ENCODE results near the gene PTPRA. TPM values are rescaled to one million over a fixed set of nuclear protein-coding genes. Genes with fewer than 3 reads are reported as not detected.
A peak's percentile ranks its signal among the peaks of the same experiment; 100 is the strongest.

The PTPRA gene
- total RNA-seq, 2 experiments from 2014 or later, result 31.7 to 32.7 TPM

- Mint-ChIP-seq H3K36me3 (ENCODE audit: low read depth) (no peaks in the 10 kb centered on the region), H3K4me1 (ENCODE audit: low read depth) (peaks cover 26% of the 10 kb centered on the region), H3K27ac (no peak overlapping the region), H3K9me3 (no peaks in the 10 kb centered on the region), H3K4me3 (peak overlapping the region; percentile 50), H3K27me3 (ENCODE audit: low read depth) (peaks cover 17% of the 10 kb centered on the region)
- intact Hi-C loops (cut with micrococcal nuclease), result loop anchor here (1.0 to 5.0 kb wide), 2 partner anchors 23 to 80 kb away; partner anchors contain the start of genes FASTKD5 and UBOX5
- peak; percentile 49 for DNase-seq
- CTCF ChIA-PET, result interaction anchor here (0.6 to 1.5 kb wide), 10 partner anchors 8 to 250 kb away, joined by 3 to 17 read pairs (median 3); no protein-coding TSS in a partner anchor
Observed at GRCh38 chr20:3077618-3078134, 204.4 kb downstream of the PTPRA start.

DNA sequence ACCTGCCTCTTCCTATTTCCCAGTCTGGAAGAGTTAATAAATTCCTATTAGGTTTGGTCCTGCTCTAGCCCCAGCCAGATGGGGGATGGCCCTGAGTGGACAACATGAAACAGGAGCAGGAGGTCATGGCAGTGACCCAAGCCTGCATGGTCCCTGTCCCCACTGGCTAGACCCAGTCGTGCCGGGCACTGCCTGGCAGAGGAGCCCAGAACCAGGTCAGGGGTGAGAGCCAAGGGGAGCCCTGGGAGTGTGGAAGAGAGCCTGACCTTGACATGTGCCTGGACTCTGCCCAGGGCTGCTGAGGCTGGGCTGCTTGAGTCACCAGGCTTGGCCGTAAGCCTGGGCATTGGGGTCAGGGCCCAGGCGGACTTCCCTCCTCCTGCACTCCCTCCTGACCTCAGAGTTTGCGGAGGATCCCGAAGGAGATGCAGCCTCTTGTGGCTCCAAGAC lies 207.7 kb downstream of the PTPRA start:
- no peaks in the 10 kb centered on the region for H3K9me3 Mint-ChIP-seq
- no peaks in the 10 kb centered on the region for H3K36me3 Mint-ChIP-seq (ENCODE audit: low read depth)
- H3K4me1 Mint-ChIP-seq (ENCODE audit: low read depth), result peaks cover 18% of the 10 kb centered on the region
- H3K27ac Mint-ChIP-seq, result no peak overlapping the region
- intact Hi-C loops (cut with micrococcal nuclease), result no loop called here
- CTCF ChIA-PET, result no interaction called here
- H3K27me3 Mint-ChIP-seq (ENCODE audit: low read depth), result peaks cover 30% of the 10 kb centered on the region
- no peak overlapping the region for H3K4me3 Mint-ChIP-seq
- DNase-seq, result no peak

DNA sequence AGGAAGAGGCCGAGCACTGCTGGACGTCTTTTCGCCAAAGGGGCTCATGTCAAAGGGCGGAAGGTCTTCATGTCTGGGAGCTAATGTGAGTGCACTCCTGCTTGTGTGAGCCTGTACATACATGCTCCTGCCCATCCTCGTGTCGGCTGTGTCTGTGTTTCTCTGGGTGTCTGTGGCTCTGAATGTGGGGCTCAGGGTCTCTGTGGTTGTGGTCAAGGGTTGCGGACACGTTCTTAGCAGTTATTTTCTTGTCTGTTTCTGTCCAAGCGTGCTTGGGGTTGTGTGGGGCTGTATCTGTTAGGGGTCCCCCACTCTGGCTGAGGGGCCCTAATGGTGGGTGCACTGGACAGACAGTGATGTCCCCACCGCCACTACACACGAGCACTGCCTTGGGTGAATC lies 208.4 kb downstream of the PTPRA start:
- H3K9me3 Mint-ChIP-seq, result no peaks in the 10 kb centered on the region
- CTCF ChIA-PET, result no interaction called here
- H3K36me3 Mint-ChIP-seq (ENCODE audit: low read depth), result no peaks in the 10 kb centered on the region
- H3K27ac Mint-ChIP-seq, result no peak overlapping the region
- H3K4me3 Mint-ChIP-seq, result no peak overlapping the region
- H3K4me1 Mint-ChIP-seq (ENCODE audit: low read depth), result peaks cover 18% of the 10 kb centered on the region
- intact Hi-C loops (cut with micrococcal nuclease), result no loop called here
- H3K27me3 Mint-ChIP-seq (ENCODE audit: low read depth), result peaks cover 30% of the 10 kb centered on the region
- no peak for DNase-seq

DNA sequence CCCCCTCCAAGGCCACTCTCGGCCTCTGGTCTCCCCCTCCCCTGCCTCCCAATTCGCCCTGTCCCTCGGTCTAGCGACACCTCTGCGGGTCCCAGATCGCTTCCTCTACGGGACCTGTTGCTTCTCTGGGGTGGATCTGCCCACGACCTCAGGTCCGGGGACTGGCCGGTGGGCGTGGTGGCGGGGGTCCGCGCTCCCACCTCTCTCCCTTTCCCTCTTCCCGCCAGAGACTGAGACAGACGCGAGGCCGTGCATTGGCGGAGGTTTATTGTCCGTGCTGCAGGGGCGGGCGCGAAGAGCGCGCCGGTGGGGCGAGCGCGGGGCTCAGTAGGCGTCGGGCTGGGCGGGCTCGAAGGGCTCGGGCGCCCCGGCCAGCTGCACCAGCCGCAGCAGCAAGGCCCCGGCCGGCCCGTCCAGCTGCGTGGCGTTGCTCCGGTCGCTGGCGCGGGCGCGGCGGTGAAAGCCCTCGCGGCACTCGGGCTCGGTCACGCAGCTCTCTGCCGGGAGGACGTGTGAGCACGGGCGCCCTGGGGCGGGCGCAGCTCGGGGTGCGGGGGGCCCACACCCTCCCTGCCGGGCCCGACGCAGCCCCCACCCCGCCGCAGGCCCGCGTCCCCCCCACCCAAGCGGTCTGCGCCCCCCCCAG lies 209.1 kb downstream of the PTPRA start:
- Mint-ChIP-seq H3K4me1 (ENCODE audit: low read depth) (peaks cover 13% of the 10 kb centered on the region), H3K27ac (no peak overlapping the region), H3K9me3 (no peaks in the 10 kb centered on the region), H3K36me3 (ENCODE audit: low read depth) (no peaks in the 10 kb centered on the region), H3K27me3 (ENCODE audit: low read depth) (peaks cover 30% of the 10 kb centered on the region), H3K4me3 (peak overlapping the region; percentile 49)
- no peak for DNase-seq
- CTCF ChIA-PET, result no interaction called here
- intact Hi-C loops (cut with micrococcal nuclease), result no loop called here

DNA sequence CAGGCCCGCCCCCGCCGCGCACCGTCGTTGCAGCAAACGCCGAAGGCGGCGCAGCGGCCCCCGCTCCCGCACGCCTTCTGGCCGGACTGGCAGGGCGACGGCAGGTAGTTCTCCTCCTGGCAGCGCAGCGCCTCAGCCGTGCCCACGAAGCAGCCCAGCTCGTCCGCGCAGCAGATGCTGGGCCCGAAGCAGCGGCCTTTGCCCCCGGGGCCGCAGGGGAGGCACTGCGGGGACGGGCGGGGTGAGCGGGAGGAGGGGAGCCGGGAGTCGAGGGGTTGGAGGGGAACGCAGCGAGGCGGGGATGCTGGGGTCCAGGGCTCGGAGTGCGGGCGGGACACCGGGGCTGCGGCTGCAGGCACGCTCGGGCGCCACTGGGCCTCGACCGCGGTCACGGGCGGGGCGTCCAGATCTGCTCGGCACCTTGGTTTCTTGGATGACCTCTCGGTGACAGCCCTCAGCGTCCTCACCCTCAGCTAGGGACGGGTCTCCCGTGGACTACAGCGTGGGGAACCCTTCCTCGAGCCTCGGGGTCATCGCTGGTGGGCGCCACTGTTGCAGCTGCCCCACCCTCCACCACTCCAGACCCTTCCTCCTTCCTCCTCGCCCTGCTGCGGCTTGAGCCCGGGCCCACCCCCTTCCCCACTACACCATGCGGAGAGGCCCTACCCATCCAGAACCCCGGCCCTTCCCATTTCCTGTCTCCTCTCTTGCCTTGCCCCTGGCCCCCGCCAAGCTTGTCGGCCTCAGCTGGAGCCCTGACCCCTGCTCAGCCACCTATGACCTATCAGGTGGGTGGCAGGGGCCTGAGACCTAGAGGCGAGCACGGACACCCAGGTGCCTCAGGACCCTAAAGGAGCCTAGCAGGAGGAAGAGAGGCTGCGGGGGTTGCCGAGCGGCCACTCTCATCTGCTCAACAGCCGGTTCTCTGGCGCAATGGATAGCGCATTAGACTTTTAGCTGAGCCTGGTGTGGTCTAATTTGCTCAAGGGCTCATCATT lies 210.0 kb downstream of the PTPRA start:
- no peaks in the 10 kb centered on the region for H3K9me3 Mint-ChIP-seq
- peaks cover 30% of the 10 kb centered on the region for H3K27me3 Mint-ChIP-seq (ENCODE audit: low read depth)
- H3K27ac Mint-ChIP-seq, result no peak overlapping the region
- no peak for DNase-seq
- no peaks in the 10 kb centered on the region for H3K36me3 Mint-ChIP-seq (ENCODE audit: low read depth)
- H3K4me3 Mint-ChIP-seq, result peak overlapping the region; percentile 44
- CTCF ChIA-PET, result interaction anchor here (0.7 to 1.0 kb wide), 2 partner anchors 30 to 243 kb away, joined by 3 to 4 read pairs; no protein-coding TSS in a partner anchor
- intact Hi-C loops (cut with micrococcal nuclease), result no loop called here
- H3K4me1 Mint-ChIP-seq (ENCODE audit: low read depth), result peaks cover 7% of the 10 kb centered on the region

- Mint-ChIP-seq H3K36me3 (ENCODE audit: low read depth) (no peaks in the 10 kb centered on the region), H3K27ac (no peak within 1 kb of the TSS), H3K27me3 (ENCODE audit: low read depth) (peaks cover 30% of the 10 kb centered on the region), H3K4me3 (peak within 1 kb of the TSS; percentile 44), H3K9me3 (no peaks in the 10 kb centered on the region), H3K4me1 (ENCODE audit: low read depth) (peaks cover 7% of the 10 kb centered on the region)
- DNase-seq, result no peak
- CTCF ChIA-PET, result no interaction called here
- intact Hi-C loops (cut with micrococcal nuclease), result no loop called here
Observed at GRCh38 chr20:3084283-3084985, 211.2 kb downstream of the PTPRA start, which contains the start of gene AVP. TSS of gene AVP (minus strand) at chr20:3084724. CDS start at chr20:3084674, 50 bp downstream.

DNA sequence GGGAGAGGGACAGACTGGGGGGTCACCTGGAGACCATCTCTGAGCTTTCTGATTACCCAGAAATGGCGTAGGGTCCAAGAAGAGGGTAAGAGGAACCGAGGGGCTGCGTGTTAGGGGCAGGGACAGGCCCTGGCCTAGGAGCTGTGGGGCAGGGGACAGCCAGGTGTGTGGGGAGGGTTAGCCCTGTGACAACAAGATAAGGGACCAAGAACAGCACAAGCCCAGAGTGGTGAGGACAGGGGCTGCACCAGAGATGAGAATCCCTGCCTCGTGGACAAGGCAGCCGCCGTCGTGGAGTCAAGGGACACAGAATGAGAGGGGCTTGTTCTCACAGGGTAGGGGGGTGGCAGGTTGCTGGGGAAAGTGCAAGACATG lies 211.7 kb downstream of the PTPRA start:
- H3K36me3 Mint-ChIP-seq (ENCODE audit: low read depth), result no peaks in the 10 kb centered on the region
- no peaks in the 10 kb centered on the region for H3K9me3 Mint-ChIP-seq
- peaks cover 7% of the 10 kb centered on the region for H3K4me1 Mint-ChIP-seq (ENCODE audit: low read depth)
- CTCF ChIA-PET, result no interaction called here
- peaks cover 29% of the 10 kb centered on the region for H3K27me3 Mint-ChIP-seq (ENCODE audit: low read depth)
- intact Hi-C loops (cut with micrococcal nuclease), result no loop called here
- DNase-seq, result no peak
- H3K4me3 Mint-ChIP-seq, result no peak overlapping the region
- H3K27ac Mint-ChIP-seq, result no peak overlapping the region

DNA sequence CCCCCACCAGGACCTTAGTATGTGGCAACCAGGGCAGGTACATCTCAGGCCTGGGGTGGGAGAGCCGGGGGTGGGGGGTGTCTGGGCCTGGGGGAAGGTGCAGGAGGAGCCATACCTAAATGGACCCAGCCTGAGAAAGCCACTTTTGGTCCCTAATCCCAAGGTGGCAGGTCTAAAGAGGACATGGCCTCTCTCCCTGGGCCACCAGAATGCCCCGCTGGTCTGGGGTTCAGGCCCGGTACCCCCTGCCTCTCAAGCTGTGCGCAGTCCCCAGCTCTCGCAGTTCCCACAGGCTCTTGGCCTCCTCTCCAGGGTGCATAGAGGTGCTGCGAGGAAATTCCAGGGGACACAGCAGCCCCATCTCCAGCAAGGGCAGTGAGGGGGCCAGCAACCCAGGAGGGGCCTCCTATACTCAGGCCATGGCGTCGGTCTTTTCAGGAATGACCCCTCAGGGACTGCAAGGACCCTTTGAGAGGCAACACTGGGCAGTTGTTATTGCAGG lies 212.3 kb downstream of the PTPRA start:
- intact Hi-C loops (cut with micrococcal nuclease), result no loop called here
- H3K27me3 Mint-ChIP-seq (ENCODE audit: low read depth), result peaks cover 26% of the 10 kb centered on the region
- no peak overlapping the region for H3K27ac Mint-ChIP-seq
- CTCF ChIA-PET, result interaction anchor here (0.9 to 1.2 kb wide), 2 partner anchors 8 to 12 kb away, joined by 3 read pairs; no protein-coding TSS in a partner anchor
- no peaks in the 10 kb centered on the region for H3K36me3 Mint-ChIP-seq (ENCODE audit: low read depth)
- no peaks in the 10 kb centered on the region for H3K9me3 Mint-ChIP-seq
- no peak for DNase-seq
- H3K4me3 Mint-ChIP-seq, result no peak overlapping the region
- peaks cover 11% of the 10 kb centered on the region for H3K4me1 Mint-ChIP-seq (ENCODE audit: low read depth)

- H3K9me3 Mint-ChIP-seq, result no peaks in the 10 kb centered on the region
- no peak overlapping the region for H3K4me3 Mint-ChIP-seq
- CTCF ChIA-PET, result interaction anchor here (0.8 kb wide), 1 partner anchor 18 kb away, joined by 3 read pairs; no protein-coding TSS in a partner anchor
- H3K4me1 Mint-ChIP-seq (ENCODE audit: low read depth), result peaks cover 19% of the 10 kb centered on the region
- peaks cover 13% of the 10 kb centered on the region for H3K27me3 Mint-ChIP-seq (ENCODE audit: low read depth)
- intact Hi-C loops (cut with micrococcal nuclease), result no loop called here
- no peak for DNase-seq
- no peak overlapping the region for H3K27ac Mint-ChIP-seq
- H3K36me3 Mint-ChIP-seq (ENCODE audit: low read depth), result no peaks in the 10 kb centered on the region
Observed at GRCh38 chr20:3088031-3088430, 214.8 kb downstream of the PTPRA start.

Measured in activated naive CD4-positive, alpha-beta T cell treated with anti-CD3 and anti-CD28 coated beads for 36 hours (primary cell).